Measurements from ENCODE around the gene SF3A2. TPM values are rescaled to one million over a fixed set of nuclear protein-coding genes. Genes with fewer than 3 reads are reported as not detected.

The SF3A2 gene
- total and polyA plus RNA-seq, 2 experiments from 2014 or later = 21.2 to 75.3 TPM

GRCh38 chr19:2271234-2272103, 34.8 kb downstream of the SF3A2 start:
- no peak overlapping the region for H2AFZ ChIP-seq
- H3K4me1 ChIP-seq (ENCODE audit: insufficient read depth) = peaks cover 22% of the 10 kb centered on the region
- TF ChIP-seq CTCF (IDR thresholded peaks at IDR 0.05; ENCODE audit: poor library complexity) (no peak), EZH2phosphoT487 (IDR thresholded peaks at IDR 0.05; ENCODE audit: low read depth, severe bottlenecking, unreplicated experiment) (no peak), EZH2 (IDR thresholded peaks at IDR 0.05; ENCODE audit: borderline replicate concordance) (no peak)
- no peaks in the 10 kb centered on the region for H3K9me3 ChIP-seq (ENCODE audit: low read depth)
- peaks cover 56% of the 10 kb centered on the region for H4K20me1 ChIP-seq (ENCODE audit: insufficient read depth, poor library complexity, severe bottlenecking)
- H3K27ac ChIP-seq = peak overlapping the region; percentile 99
- no peaks in the 10 kb centered on the region for H3K27me3 ChIP-seq
- peak; percentile 43 for DNase-seq (ENCODE audit: low spot score)
- peaks cover 55% of the 10 kb centered on the region for H3K79me2 ChIP-seq
- H3K9me2 ChIP-seq (replicated peaks; ENCODE audit: insufficient read depth) = no peaks in the 10 kb centered on the region
- 34% methylated on average over 36 of the region's 43 CpGs for WGBS (ENCODE audit: low lambda C conversion rate, missing lambda C conversion rate)
- peak overlapping the region; percentile 99 for H3K4me2 ChIP-seq
- H3K36me3 ChIP-seq (replicated peaks; ENCODE audit: insufficient read depth, low read depth) = no peaks in the 10 kb centered on the region
- H3K4me3 ChIP-seq = peak overlapping the region; percentile 96

- peak overlapping the region; percentile 99 for H3K4me2 ChIP-seq
- no peak overlapping the region for H3K4me3 ChIP-seq
- H2AFZ ChIP-seq = no peak overlapping the region
- peak overlapping the region; percentile 78 for H3K27ac ChIP-seq
- no peaks in the 10 kb centered on the region for H3K9me2 ChIP-seq (replicated peaks; ENCODE audit: insufficient read depth)
- H3K79me2 ChIP-seq = peaks cover 55% of the 10 kb centered on the region
- peaks cover 22% of the 10 kb centered on the region for H3K4me1 ChIP-seq (ENCODE audit: insufficient read depth)
- no peaks in the 10 kb centered on the region for H3K9me3 ChIP-seq (ENCODE audit: low read depth)
- peaks cover 56% of the 10 kb centered on the region for H4K20me1 ChIP-seq (ENCODE audit: insufficient read depth, poor library complexity, severe bottlenecking)
- no peaks in the 10 kb centered on the region for H3K27me3 ChIP-seq
- peak; percentile 85 for DNase-seq (ENCODE audit: low spot score)
- TF ChIP-seq CTCF (IDR thresholded peaks at IDR 0.05; ENCODE audit: poor library complexity) = peak; percentile 100
- TF ChIP-seq EZH2phosphoT487 (IDR thresholded peaks at IDR 0.05; ENCODE audit: low read depth, severe bottlenecking, unreplicated experiment) = no peak
- 16% methylated on average over 45 of the region's 45 CpGs for WGBS (ENCODE audit: low lambda C conversion rate, missing lambda C conversion rate)
- no peaks in the 10 kb centered on the region for H3K36me3 ChIP-seq (replicated peaks; ENCODE audit: insufficient read depth, low read depth)
Measured at GRCh38 chr19:2273356-2274184, 36.9 kb downstream of the SF3A2 start.

- Histone ChIP-seq H3K4me2 (peak overlapping the region; percentile 99), H3K9me3 (ENCODE audit: low read depth) (no peaks in the 10 kb centered on the region), H2AFZ (no peak overlapping the region), H3K9me2 (replicated peaks; ENCODE audit: insufficient read depth) (no peaks in the 10 kb centered on the region), H3K27me3 (no peaks in the 10 kb centered on the region), H3K27ac (peak overlapping the region; percentile 78), H3K4me3 (no peak overlapping the region), H3K79me2 (peaks cover 55% of the 10 kb centered on the region), H3K4me1 (ENCODE audit: insufficient read depth) (peaks cover 22% of the 10 kb centered on the region), H3K36me3 (replicated peaks; ENCODE audit: insufficient read depth, low read depth) (no peaks in the 10 kb centered on the region), H4K20me1 (ENCODE audit: insufficient read depth, poor library complexity, severe bottlenecking) (peaks cover 56% of the 10 kb centered on the region)
- TF ChIP-seq EZH2phosphoT487 (IDR thresholded peaks at IDR 0.05; ENCODE audit: low read depth, severe bottlenecking, unreplicated experiment) = no peak
- TF ChIP-seq EZH2 (IDR thresholded peaks at IDR 0.05; ENCODE audit: borderline replicate concordance) = no peak
- TF ChIP-seq CTCF (IDR thresholded peaks at IDR 0.05; ENCODE audit: poor library complexity) = no peak
- WGBS (ENCODE audit: low lambda C conversion rate, missing lambda C conversion rate) = 91% methylated on average over 9 of the region's 9 CpGs
- no peak for DNase-seq (ENCODE audit: low spot score)
Measured at GRCh38 chr19:2274185-2274711, 37.6 kb downstream of the SF3A2 start.

Measured in hepatocyte (in vitro differentiated cells).